Neutrophil (primary cell): ENCODE measurements around the gene RAB9A.

Source experiments
- H3K27ac ChIP-seq: fragments of 200-600 bp; sonication (generic); 2 replicates; pipeline ENCODE4 v1.5.1; 2016; ENCODE audit warnings: mild to moderate bottlenecking, moderate library complexity
- H3K27me3 ChIP-seq: fragments of 200-600 bp; sonication (generic); 2 replicates; pipeline ENCODE4 v1.6.0; 2016; ENCODE audit warnings: mild to moderate bottlenecking
- H3K36me3 ChIP-seq: fragments of 200-600 bp; sonication (generic); 2 replicates; pipeline ENCODE4 v1.5.1; 2017
- H3K4me1 ChIP-seq, 2 experiments: fragments of 200-600 bp in 1 of 2; sonication (generic) in 1 of 2; 1 replicate in 1 of 2; 2 replicates in 1 of 2; pipeline versions ENCODE4 v1.5.1 to v1.6.1; 2013 to 2016; ENCODE audit warnings: low read depth in 1 of 2, low read length in 1 of 2, mild to moderate bottlenecking in 1 of 2, moderate library complexity in 1 of 2; ENCODE audit not compliant: control insufficient read depth in 1 of 2, insufficient read depth in 1 of 2
- H3K4me3 ChIP-seq, 2 experiments: fragments of 200-600 bp in 1 of 2; sonication (generic) in 1 of 2; 1 replicate in 1 of 2; 2 replicates in 1 of 2; pipeline ENCODE4 v1.5.1; 2013 to 2016; ENCODE audit warnings: low read depth in 1 of 2, low read length in 1 of 2, mild to moderate bottlenecking in 1 of 2, moderate library complexity in 1 of 2
- H3K9me3 ChIP-seq: fragments of 200-600 bp; sonication (generic); 2 replicates; pipeline ENCODE4 v1.5.1; 2016
- TF ChIP-seq, protein P1 (sequence below): fragments of 200-600 bp; sonication (generic); IDR thresholded peaks from 2 replicates; pipeline ENCODE4 v1.5.1; 2016; ENCODE audit warnings: antibody characterized with exemption

The RAB9A gene

GRCh38 chrX:13649838-13650237 lies 39.1 kb upstream of the RAB9A start:
- H3K4me1 ChIP-seq = peaks cover 15 to 22% of the 10 kb centered on the region in 2 experiments
- no peaks in the 10 kb centered on the region for H3K27me3 ChIP-seq
- TF ChIP-seq, protein P1, sequence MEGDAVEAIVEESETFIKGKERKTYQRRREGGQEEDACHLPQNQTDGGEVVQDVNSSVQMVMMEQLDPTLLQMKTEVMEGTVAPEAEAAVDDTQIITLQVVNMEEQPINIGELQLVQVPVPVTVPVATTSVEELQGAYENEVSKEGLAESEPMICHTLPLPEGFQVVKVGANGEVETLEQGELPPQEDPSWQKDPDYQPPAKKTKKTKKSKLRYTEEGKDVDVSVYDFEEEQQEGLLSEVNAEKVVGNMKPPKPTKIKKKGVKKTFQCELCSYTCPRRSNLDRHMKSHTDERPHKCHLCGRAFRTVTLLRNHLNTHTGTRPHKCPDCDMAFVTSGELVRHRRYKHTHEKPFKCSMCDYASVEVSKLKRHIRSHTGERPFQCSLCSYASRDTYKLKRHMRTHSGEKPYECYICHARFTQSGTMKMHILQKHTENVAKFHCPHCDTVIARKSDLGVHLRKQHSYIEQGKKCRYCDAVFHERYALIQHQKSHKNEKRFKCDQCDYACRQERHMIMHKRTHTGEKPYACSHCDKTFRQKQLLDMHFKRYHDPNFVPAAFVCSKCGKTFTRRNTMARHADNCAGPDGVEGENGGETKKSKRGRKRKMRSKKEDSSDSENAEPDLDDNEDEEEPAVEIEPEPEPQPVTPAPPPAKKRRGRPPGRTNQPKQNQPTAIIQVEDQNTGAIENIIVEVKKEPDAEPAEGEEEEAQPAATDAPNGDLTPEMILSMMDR = no peak
- no peak overlapping the region for H3K4me3 ChIP-seq
- H3K36me3 ChIP-seq = no peaks in the 10 kb centered on the region
- no peaks in the 10 kb centered on the region for H3K9me3 ChIP-seq
- no peak overlapping the region for H3K27ac ChIP-seq

DNA sequence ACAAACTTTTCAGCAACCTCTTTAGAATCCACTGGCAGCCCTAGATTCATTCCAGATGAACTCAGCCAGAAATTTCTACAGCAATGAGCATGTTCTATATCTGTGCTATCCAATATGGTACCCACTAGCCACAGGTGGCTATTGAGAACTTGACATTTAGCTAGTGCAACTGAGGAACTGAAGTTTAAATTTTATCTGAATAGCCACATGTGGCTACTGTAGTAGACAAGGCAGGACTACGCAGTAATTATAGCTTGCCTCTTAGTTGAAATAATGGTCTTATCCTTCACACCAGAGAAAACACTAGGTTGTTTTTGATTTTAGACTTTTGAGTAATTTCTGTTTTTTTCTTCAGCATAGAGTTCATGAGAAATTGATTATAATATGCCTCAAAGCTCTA lies 38.6 kb upstream of the RAB9A start:
- Histone ChIP-seq H3K4me3 (no peak overlapping the region), H3K36me3 (no peaks in the 10 kb centered on the region)
- TF ChIP-seq, protein P1 = no peak

DNA sequence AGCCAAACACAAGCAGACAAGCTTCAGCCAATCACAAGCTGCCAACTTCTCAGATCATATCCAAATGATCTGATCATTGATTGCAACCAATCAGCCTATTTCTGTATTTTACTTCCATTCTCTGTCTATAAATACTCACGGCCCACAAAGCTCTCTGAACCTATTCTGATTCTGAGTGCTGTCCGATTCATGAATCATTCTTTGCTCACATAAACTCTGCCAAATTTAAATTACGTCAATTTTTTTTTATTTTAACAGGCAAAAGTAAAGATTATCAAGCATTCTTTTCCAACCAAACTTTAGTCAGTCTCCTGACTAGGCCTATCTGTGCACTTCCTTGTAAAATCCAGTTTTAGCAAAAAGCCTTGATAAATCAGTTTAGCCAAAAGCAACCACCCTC lies 37.8 kb upstream of the RAB9A start:
- TF ChIP-seq, protein P1 = no peak
- Histone ChIP-seq H3K27me3 (no peaks in the 10 kb centered on the region), H3K9me3 (no peaks in the 10 kb centered on the region), H3K36me3 (no peaks in the 10 kb centered on the region), H3K27ac (no peak overlapping the region), H3K4me1 (peaks cover 15 to 22% of the 10 kb centered on the region in 2 experiments), H3K4me3 (no peak overlapping the region)

More for the DNA sequence above, 38.6 kb upstream of the RAB9A start:
- Histone ChIP-seq H3K4me1 (peaks cover 15 to 22% of the 10 kb centered on the region in 2 experiments), H3K27me3 (no peaks in the 10 kb centered on the region), H3K27ac (no peak overlapping the region), H3K9me3 (no peaks in the 10 kb centered on the region)

- H3K27ac ChIP-seq = peak overlapping the region; percentile 94
- H3K9me3 ChIP-seq = no peaks in the 10 kb centered on the region
- peak overlapping the region; percentile 76 to 79 for H3K4me3 ChIP-seq
- TF ChIP-seq, protein P1 = no peak
- H3K36me3 ChIP-seq = no peaks in the 10 kb centered on the region
- peaks cover 15 to 22% of the 10 kb centered on the region in 2 experiments for H3K4me1 ChIP-seq
- H3K27me3 ChIP-seq = no peaks in the 10 kb centered on the region
These were observed 36.6 kb upstream of the RAB9A start for GRCh38 chrX:13652287-13652793.

- Histone ChIP-seq H3K27ac (peak within 1 kb of the TSS; percentile 94), H3K27me3 (no peaks in the 10 kb centered on the region), H3K4me3 (peak within 1 kb of the TSS; percentile 76 to 79), H3K4me1 (peaks cover 18 to 22% of the 10 kb centered on the region in 2 experiments), H3K9me3 (no peaks in the 10 kb centered on the region), H3K36me3 (no peaks in the 10 kb centered on the region)
- TF ChIP-seq, protein P1 = no peak
These were observed 35.9 kb upstream of the RAB9A start, which contains the start of gene TCEANC for GRCh38 chrX:13652850-13653693. Gene TCEANC (plus strand): TSS chrX:13653141. CDS start chrX:13662509, 9,368 bp downstream.
